NCI-H1092 treated with DMSO at 0.1 percent for 48 hours (cell line): Measurements from ENCODE around the gene IRS2.

Experiments
- DNase-seq: peaks from one replicate; lab custom pipeline; 2025; lab: John Stamatoyannopoulos, UW

Gene IRS2

GRCh38 chr13:109756778-109757177 lies 29.6 kb downstream of the IRS2 start:
- DNase-seq: no peak

GRCh38 chr13:109755997-109756396 lies 30.4 kb downstream of the IRS2 start:
- no peak for DNase-seq

GRCh38 chr13:109755551-109755950 lies 30.8 kb downstream of the IRS2 start:
- no peak for DNase-seq

DNA sequence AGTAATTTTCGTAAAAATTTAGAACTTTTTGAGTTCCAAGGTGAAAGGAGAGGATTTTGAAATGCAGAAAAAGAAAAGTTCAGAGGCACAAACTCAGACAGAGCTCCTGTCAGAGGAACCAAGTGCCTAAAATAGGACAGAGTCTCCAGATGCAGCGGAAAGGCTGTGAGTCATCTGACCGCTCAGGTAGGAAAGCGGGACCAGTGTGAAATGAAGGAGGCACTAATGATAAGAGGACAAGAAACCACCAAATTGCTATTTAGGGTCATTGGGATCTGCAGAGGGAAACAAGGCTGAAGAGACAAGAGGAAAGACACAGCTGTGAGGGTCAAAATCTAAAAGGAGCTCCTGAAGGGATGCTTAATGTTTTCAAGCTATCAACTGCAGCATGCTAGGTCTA lies 34.9 kb downstream of the IRS2 start:
- no peak for DNase-seq

DNA sequence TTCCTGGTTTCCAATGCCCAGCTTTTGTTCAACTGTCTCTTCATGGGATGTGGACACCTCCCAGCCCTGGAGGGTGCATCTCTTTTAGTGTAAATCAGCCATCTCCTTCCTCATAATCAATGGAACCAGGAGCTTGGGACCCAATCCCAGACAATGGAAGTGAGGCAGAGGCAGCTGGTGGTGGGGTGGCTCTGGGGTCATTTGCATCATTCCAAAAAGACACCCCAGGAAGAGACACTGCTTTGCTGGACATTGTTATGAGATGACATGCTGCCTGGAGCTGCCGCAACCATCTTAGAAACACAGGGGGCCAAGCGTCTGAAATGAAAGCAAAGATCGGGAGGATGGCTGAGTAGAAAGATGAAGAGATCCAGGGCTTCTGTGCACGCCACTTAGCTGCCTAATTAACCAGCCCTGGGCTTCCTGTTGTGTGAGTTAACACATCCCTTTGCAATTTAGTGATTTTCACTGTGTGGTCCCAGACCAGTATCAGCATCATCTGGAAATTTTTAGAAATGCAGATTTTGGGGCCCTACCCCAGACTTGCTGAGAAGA lies 36.1 kb downstream of the IRS2 start:
- no peak for DNase-seq

- no peak for DNase-seq
These were observed 37.0 kb downstream of the IRS2 start for GRCh38 chr13:109749365-109749764.

DNA sequence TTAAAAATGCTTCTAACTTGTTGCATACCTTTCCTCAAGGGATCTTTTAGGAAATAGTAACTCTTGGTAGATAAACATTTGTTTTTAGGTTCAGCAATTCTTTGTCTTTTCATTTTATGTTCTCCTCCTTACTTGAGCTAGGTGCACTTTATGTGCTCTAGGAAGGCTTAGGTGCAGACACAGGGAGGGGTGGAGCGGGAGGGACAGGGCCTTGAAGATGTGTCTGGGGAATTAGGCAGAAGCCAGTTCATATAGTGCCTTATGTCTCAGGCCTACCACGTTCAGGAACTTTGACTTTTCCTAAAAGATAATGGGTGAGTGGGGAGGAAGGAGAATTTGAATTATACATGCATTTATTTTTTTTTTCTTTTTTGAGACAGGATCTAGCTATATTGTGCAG lies 37.7 kb downstream of the IRS2 start:
- no peak for DNase-seq

- no peak for DNase-seq
These were observed 38.9 kb downstream of the IRS2 start for GRCh38 chr13:109747524-109747923.

DNA sequence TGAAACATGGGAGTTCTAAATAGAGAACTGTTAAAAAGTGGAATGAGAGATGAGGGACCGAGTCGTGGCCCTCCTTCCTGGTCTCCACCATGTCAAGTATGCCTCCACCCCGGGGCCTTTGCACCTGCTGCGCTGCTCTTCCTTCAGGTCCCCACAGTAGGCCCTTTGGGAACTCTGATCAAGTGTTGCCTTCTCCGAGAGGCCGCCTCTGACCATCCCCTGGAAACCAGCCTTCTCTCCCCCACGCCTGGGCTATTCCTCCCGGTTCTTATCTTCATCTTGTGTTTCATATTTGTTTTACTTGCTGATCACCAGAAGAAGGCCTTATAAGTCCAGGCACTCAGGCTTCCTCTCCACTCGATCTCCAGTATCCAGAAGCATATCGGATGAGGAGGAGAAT lies 40.0 kb downstream of the IRS2 start:
- DNase-seq: no peak

- DNase-seq: no peak
These were observed 40.7 kb downstream of the IRS2 start for GRCh38 chr13:109745702-109746101.

DNA sequence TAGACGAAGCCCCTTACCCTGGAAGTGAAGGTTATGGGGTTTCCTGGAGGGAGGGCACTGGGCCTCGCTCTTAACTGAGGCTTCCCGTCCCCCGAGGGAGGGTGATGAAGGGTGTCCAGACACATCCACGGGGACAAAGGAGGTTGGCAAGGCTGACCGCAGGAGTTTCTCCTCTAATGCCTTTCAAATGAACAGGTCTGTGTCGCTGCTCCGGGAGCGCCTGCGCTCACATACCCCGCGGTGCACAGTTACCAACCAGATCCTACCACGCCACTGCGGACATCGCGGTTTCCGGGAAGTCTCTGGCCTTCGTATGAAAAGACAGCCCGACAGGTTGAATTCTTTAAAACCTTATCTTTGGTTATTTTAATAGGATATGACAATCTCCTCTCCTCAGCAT lies 41.3 kb downstream of the IRS2 start:
- DNase-seq: no peak

GRCh38 chr13:109744512-109745051 lies 41.8 kb downstream of the IRS2 start:
- peak; percentile 79 for DNase-seq

DNA sequence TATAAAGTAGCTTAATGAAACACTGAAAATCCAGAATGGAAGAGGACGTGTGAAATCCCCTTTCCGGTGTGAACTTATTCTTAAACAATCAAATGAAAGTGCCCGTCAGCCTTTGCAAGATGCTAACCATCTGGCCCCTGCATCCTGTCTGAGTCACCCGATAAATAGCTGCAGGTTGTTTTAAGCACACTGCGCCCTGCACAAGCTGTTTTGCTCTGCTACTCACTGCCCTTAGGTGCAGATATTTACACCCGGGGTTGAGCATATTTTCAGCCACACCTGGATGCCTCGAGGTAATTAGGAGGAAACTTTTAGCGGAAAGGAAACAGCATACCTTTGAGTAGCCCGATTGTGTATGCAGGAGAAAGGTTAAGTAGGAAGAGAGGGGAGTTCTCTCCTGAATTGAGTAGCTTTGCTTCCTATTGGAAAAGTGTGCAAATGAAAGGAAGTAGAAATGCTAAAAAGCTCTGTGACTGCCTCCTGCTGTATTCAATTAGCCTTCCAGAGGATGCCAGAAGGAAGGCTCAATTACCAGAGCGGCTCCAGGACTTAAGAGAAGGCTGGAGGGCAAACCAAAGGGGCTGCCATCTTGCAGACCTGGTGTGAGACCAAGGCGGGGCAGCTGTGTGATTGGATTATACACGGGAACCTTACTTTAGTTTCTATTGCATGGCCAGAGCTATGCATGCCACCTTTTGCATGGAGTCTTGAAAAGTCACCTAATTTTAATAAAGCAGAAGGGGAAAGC lies 42.5 kb downstream of the IRS2 start:
- no peak for DNase-seq

GRCh38 chr13:109741966-109742365 lies 44.4 kb downstream of the IRS2 start:
- DNase-seq: no peak

- no peak for DNase-seq
These were observed 45.7 kb downstream of the IRS2 start for GRCh38 chr13:109740721-109741120.

DNA sequence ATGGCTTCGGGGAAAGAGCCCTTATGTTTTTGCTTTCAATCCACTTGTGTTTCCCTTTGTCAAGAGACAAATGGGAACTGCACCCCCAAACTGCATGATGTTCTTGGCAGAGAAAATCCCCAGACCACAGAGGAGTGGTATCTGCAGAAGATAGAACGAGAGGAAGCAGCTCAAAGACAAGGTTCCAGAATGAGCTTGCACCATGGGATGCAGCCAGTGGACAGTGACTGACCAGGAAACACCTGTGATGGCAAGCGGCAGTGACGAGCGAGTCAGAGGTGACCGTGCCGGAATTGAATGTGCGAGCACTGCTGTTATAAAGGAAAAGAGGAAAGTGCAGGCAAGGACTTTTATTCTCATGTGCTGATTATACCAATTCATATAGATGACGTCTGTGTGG lies 46.3 kb downstream of the IRS2 start:
- DNase-seq: no peak

GRCh38 chr13:109738298-109738746 lies 48.1 kb downstream of the IRS2 start:
- DNase-seq: no peak

- DNase-seq: no peak
These were observed 48.8 kb downstream of the IRS2 start for GRCh38 chr13:109737606-109738005.

- no peak for DNase-seq
These were observed 49.3 kb downstream of the IRS2 start for GRCh38 chr13:109737046-109737573.

GRCh38 chr13:109735436-109735966 lies 50.9 kb downstream of the IRS2 start:
- no peak for DNase-seq

DNA sequence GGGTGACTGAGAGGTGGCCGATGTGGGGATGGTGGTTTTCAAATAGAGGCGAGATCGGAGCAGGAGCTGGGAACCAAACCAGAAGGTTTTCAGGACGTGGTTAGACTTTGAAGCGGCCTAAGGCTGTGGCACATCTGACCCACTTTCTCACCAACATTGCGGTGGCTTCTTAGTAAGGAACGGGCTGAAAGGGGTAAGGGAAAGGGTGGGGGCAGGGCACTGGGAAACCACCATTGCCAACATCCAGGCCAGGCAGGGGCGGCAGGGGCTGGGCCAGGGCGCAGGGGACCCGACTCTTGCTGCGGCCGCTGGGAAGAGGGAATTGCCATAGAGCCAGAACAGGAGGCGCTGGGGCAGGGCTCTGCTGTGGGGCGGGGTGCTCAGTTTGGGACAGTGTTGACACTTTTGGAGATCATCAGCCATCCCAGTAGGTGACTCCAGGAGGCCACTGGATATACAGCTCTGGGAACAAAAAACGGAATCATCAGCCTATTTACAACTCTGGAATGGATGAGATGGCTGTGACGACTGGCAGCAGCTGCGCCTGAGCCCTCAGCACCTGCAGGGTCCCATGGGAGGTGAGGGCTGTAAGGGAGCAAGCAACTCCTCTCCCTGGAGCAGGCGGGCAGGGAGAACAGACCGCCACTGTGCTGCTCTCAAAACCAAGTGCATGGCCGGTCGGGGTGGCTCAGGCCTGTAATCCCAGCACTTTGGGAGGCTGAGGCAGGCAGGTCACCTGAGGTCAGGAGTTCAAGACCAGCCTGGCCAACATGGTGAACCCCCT lies 52.2 kb downstream of the IRS2 start:
- DNase-seq: peak; percentile 61

GRCh38 chr13:109733550-109733949 lies 52.8 kb downstream of the IRS2 start:
- DNase-seq: no peak
